HEK293T (cell line): ENCODE results near the gene SEMA4C.

Source experiments
- CTCF ChIA-PET: fragments of 350-600 bp; formaldehyde crosslinking; extraction: SDS; loops from one replicate; lab custom pipeline; 2021; ENCODE audit warnings: antibody characterized with exemption, inconsistent platforms; lab: Yijun Ruan, JAX
- POLR2A ChIA-PET: fragments of 350-600 bp; formaldehyde crosslinking; extraction: SDS; loops from one replicate; lab custom pipeline; 2020; ENCODE audit warnings: antibody characterized with exemption, inconsistent platforms; lab: Yijun Ruan, JAX
- DNase-seq: peaks from one replicate; pipeline ENCODE4 v3.0.0; 2012; ENCODE audit warnings: mixed read lengths; ENCODE audit errors: extremely low spot score
- ARNT ChIP-seq: fragments of 450-650 bp; IDR thresholded peaks from 2 replicates; pipeline ENCODE4 v1.6.1; 2017; ENCODE audit warnings: mild to moderate bottlenecking
- BHLHE40 ChIP-seq: fragments of 450-650 bp; IDR thresholded peaks from 2 replicates; pipeline ENCODE4 v1.6.1; 2016; ENCODE audit warnings: mild to moderate bottlenecking, moderate library complexity, borderline replicate concordance
- CTBP1 ChIP-seq: fragments of 450-650 bp; IDR thresholded peaks from 2 replicates; pipeline ENCODE4 v1.6.1; 2016; ENCODE audit warnings: borderline replicate concordance
- ELF4 ChIP-seq: fragments of 450-650 bp; IDR thresholded peaks from 2 replicates; pipeline ENCODE4 v1.6.1; 2017; ENCODE audit warnings: antibody characterized with exemption
- FOXA1 ChIP-seq: fragments of 450-650 bp; IDR thresholded peaks from 2 replicates; pipeline ENCODE4 v1.6.1; 2016; ENCODE audit warnings: mild to moderate bottlenecking
- FOXK2 ChIP-seq: fragments of 450-650 bp; IDR thresholded peaks from 2 replicates; pipeline ENCODE4 v1.6.1; 2016; ENCODE audit warnings: mild to moderate bottlenecking
- FOXM1 ChIP-seq: fragments of 450-650 bp; IDR thresholded peaks from 2 replicates; pipeline ENCODE4 v1.6.1; 2017; ENCODE audit warnings: mild to moderate bottlenecking, borderline replicate concordance
- HDGF ChIP-seq: fragments of 450-650 bp; IDR thresholded peaks from 2 replicates; pipeline ENCODE4 v1.6.1; 2017; ENCODE audit warnings: antibody characterized with exemption, borderline replicate concordance
- L3MBTL2 ChIP-seq: fragments of 450-650 bp; conservative IDR thresholded peaks from 2 replicates; pipeline ENCODE4 v1.6.1; 2016; ENCODE audit warnings: mild to moderate bottlenecking
- LEF1 ChIP-seq: fragments of 450-650 bp; IDR thresholded peaks from 2 replicates; pipeline ENCODE4 v1.6.1; 2017; ENCODE audit warnings: mild to moderate bottlenecking, borderline replicate concordance
- NFRKB ChIP-seq: fragments of 450-650 bp; IDR thresholded peaks from 2 replicates; pipeline ENCODE4 v1.6.1; 2016; ENCODE audit warnings: mild to moderate bottlenecking, moderate library complexity
- SP1 ChIP-seq: fragments of 450-650 bp; IDR thresholded peaks from 2 replicates; pipeline ENCODE4 v1.6.1; 2017
- SUZ12 ChIP-seq: fragments of 450-650 bp; IDR thresholded peaks from 2 replicates; pipeline ENCODE4 v1.6.1; 2016; ENCODE audit warnings: mild to moderate bottlenecking
- TARDBP ChIP-seq: fragments of 450-650 bp; IDR thresholded peaks from 2 replicates; pipeline ENCODE4 v1.6.1; 2016
- ZNF384 ChIP-seq: fragments of 450-650 bp; IDR thresholded peaks from 2 replicates; pipeline ENCODE4 v1.6.1; 2016
- TF ChIP-seq, protein P1 (sequence below): fragments of 450-650 bp; IDR thresholded peaks from 2 replicates; pipeline ENCODE4 v1.6.1; 2016

SEMA4C gene

DNA sequence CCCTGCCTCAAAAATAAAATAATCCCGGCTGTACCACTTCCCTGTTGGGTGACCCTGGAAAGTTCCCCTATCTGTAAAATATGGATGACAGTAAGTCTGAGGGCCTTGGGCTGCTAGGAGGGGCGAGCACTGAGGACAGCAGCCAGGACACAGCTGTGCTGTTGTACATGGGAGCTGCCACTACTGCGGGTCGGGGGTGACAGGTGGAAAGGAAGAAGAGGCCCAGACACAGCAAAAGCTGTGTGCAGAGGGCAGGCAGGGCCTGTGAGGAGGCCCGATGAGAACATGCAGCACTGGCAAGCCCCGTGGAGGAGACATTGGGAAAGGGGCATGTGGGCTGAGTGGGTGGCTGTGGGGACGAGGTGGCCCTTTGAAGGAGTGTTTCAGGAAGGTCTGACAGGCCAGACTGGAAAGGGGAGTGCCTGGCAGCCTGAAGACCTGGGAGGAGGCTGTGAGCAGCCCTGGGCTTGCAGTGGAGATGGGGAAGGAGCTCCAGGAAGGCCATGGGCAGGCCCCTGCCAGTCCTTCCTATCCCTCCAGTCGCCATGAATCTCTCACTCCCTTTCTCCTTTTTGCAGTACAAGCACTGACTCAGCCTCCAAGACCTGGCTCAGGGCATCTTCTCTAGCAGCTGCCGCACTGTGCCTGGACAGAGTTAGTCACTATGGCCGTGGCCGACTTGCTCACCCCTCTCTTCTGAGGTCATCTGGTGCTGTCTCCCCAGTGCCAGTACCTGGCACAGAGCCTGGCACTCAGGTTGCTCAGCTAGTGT lies 28.9 kb upstream of the SEMA4C start:
- CTCF ChIA-PET, result interaction anchor here (0.6 to 1.0 kb wide), 2 partner anchors 30 to 236 kb away, joined by 3 to 4 read pairs; no protein-coding TSS in a partner anchor
- POLR2A ChIA-PET, result interaction anchor here (0.6 kb wide), 2 partner anchors 30 to 39 kb away, joined by 3 read pairs; no protein-coding TSS in a partner anchor
- TF ChIP-seq ARNT (no peak), HDGF (no peak), TARDBP (no peak), L3MBTL2 (no peak), SP1 (no peak), SUZ12 (no peak), CTBP1 (no peak), ZNF384 (no peak), FOXM1 (no peak), FOXA1 (no peak), LEF1 (no peak), ELF4 (no peak), FOXK2 (no peak), NFRKB (no peak), BHLHE40 (no peak)
- TF ChIP-seq, protein P1, sequence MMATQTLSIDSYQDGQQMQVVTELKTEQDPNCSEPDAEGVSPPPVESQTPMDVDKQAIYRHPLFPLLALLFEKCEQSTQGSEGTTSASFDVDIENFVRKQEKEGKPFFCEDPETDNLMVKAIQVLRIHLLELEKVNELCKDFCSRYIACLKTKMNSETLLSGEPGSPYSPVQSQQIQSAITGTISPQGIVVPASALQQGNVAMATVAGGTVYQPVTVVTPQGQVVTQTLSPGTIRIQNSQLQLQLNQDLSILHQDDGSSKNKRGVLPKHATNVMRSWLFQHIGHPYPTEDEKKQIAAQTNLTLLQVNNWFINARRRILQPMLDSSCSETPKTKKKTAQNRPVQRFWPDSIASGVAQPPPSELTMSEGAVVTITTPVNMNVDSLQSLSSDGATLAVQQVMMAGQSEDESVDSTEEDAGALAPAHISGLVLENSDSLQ, result no peak

DNA sequence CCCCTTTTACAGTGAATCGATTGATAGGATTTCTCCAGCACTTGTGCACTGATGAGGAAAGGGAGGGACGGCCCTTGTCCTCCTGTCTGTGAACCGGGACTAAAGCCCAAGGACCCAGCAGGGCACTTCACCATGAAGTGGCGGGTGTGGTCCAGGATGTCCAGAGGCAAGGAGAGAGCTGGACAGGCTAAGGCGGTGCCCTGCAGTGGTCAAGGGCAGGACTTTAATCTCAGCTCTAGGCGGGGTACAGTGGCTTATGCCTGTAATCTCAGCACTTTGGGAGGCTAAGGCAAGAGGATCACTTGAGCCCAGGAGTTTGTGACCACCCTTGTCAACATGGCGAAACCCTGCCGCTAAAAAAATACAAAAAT lies 28.2 kb upstream of the SEMA4C start:
- POLR2A ChIA-PET, result no interaction called here
- TF ChIP-seq, protein P1, result no peak
- no peak for DNase-seq
- CTCF ChIA-PET, result no interaction called here

More for the DNA sequence above, 28.9 kb upstream of the SEMA4C start:
- no peak for DNase-seq

DNA sequence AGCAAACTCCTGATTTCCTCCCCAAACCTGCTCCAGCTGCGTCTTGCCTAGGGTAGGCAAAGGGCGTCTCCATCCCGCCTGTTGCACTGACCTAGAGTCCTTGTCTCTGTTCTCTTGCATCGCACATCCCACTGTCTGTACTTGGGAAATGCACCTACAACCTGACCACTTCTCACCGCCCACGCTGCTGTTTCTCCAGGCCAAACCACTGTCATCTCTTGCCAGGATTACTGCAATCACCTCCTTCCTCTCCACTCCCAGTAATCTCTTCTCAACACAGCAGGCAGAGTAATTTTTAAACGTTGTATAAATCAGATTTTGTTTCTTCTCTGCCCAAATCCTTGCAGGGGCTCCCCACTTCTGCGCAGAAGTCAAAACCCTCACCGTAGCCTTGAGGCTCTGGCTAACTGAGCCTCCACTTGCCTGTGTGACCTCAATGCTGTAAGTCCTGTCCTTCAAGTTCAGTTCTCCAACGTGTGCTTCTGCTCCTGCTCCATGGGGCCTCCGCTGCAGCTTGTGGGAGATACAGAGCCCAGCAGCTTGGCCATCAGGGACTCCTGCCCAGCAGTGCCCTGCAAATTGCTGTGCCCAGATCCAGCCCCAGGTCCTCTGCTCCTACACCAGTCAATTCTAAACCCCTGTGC lies 27.7 kb upstream of the SEMA4C start:
- no peak for TF ChIP-seq LEF1
- no peak for TF ChIP-seq FOXA1
- TF ChIP-seq SP1, result no peak
- TF ChIP-seq, protein P1, result no peak
- TF ChIP-seq TARDBP, result no peak
- TF ChIP-seq ZNF384, result no peak
- DNase-seq, result no peak
- ChIA-PET POLR2A (no interaction called here), CTCF (no interaction called here)

DNA sequence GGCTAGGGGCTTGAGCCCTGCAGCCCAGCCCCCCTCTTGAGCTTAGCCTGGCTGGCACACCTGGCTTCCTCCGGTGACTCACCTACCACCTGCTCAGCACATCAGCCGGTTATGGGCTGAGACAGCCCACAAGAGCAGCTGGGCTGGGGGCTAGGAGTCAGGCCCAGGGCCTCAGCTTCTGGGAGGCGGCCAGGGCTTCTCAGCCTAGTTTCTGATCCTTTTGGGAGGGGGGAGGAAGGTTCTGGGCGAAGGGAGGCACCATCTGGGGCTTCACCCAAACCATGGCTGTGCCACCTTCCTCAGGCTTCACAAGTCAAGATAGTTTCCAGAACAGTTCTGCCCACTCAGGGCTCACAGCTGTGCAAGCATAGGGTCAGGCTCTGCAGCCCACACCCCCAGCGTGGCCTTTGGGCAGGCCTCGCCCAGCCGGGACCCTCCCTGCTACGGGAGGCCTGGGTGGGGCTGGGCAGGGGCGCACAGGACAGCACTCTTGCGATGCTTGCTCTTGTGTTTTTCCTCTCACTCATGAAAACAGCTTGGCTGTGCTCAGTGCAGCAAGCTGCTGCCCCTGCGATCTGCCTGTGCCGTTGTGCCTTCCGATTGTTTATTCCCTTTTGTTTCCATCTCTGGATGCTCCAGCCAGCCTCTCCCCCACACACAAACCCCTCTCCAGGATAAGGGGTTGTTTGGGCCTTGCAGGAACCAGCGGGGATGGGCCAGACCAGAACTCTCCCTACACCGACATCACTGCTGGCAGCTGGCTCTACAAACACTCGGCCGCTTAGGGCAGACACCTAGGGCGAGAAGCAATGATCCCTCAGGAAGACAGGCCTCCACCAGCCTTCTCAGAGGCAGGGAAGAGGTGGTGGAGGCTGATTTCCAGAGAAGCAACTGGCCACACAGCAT lies 26.1 kb upstream of the SEMA4C start:
- DNase-seq, result no peak
- ChIA-PET POLR2A (no interaction called here), CTCF (no interaction called here)
- TF ChIP-seq SUZ12 (no peak), FOXK2 (no peak), CTBP1 (no peak), LEF1 (no peak), HDGF (no peak), ELF4 (no peak), ARNT (no peak), NFRKB (no peak), TARDBP (no peak), SP1 (no peak), ZNF384 (no peak), FOXM1 (no peak), L3MBTL2 (no peak), FOXA1 (no peak), BHLHE40 (no peak)
- TF ChIP-seq, protein P1, result no peak

DNA sequence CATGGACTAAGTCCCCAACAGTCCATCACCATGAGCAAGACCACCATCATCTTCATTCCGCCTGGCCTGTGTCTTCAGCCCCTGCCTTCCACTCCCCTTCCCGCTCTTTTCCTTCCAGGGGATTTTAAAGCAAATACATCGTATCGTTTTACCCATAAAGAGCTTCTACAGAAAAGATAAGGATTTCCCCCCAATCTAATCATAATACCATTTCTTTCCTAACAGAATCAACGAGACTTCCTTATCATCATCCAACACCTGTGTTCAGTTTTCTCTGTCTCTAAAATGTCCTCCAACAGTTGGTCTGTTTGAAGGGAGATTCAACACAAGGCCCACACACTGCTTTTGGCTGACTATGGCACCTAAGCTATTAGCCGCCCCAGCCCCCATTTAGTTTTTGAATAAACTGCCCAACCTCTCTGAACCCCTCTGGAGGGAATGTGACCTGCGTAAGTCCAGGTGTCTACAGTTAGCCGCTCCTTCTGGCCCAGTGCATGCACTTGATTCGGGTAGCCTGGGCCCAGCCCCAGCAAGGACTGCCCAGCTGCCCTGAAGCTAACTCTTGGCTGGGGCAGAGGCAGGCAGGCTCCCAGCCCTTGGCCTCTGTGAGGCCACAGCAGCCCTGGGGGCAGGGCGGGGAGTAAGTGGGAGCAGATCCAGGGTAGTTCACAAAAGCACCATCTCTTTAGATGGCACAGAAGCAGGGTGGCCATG lies 25.3 kb upstream of the SEMA4C start:
- ChIA-PET CTCF (no interaction called here), POLR2A (no interaction called here)
- TF ChIP-seq FOXA1 (no peak), FOXK2 (no peak), ELF4 (no peak), ARNT (no peak), NFRKB (no peak), LEF1 (no peak), ZNF384 (no peak), BHLHE40 (no peak), SUZ12 (no peak), HDGF (no peak), FOXM1 (no peak), TARDBP (no peak)
- TF ChIP-seq, protein P1, result no peak
- no peak for DNase-seq
